K562 (cell line): ENCODE data around the gene LIMCH1. TPM values are rescaled to one million over a fixed set of nuclear protein-coding genes. Genes with fewer than 3 reads are reported as not detected.

Source experiments
- ATAC-seq: fragments of 200-7000 bp; cut with Tn5 transposase; 3 replicates; pipeline ENCODE4 v1.9.1; 2020; ENCODE audit warnings: moderate library complexity
- BruUV-seq: library from RNA; stranded (reverse); fragments of 400-500 nt; replicated peaks from 2 replicates; lab custom pipeline; 2021; lab: Mats Ljungman, UMichigan
- CTCF ChIA-PET: fragments of 300-600 bp; formaldehyde crosslinking; extraction: SDS; loops from one replicate; lab custom pipeline; 2021; ENCODE audit warnings: low intra/inter-chr PET ratio; lab: Yijun Ruan, JAX
- POLR2A ChIA-PET: fragments of 300-600, 350-650 bp; sonication (Branson Sonifier 250); formaldehyde crosslinking; extraction: SDS; loops from one replicate; lab custom pipeline; 2021; ENCODE audit warnings: antibody characterized with exemption, inconsistent platforms; lab: Yijun Ruan, JAX
- DNase-seq, 4 experiments: peaks; one replicate each; pipeline versions ENCODE4 v3.0.0 to v3.0.0-alpha.2; 2011 to 2018; ENCODE audit warnings: low spot score in 3 of 4, mixed read lengths in 3 of 4; ENCODE audit errors: extremely low read depth in 1 of 4
- FAIRE-seq: peaks from 2 replicates; lab custom pipeline; 2011; peaks lifted over from hg19 to GRCh38; lab: Jason Lieb, UNC
- H2AFZ ChIP-seq: 2 replicates; pipeline ENCODE4 v1.6.0; 2011; ENCODE audit warnings: low read depth, low read length, control low read depth, inconsistent platforms
- H3K27ac ChIP-seq: fragments of 200-600 bp; 3 replicates; pipeline ENCODE4 v1.8.0; 2011; ENCODE audit warnings: low read depth, mild to moderate bottlenecking, control low read depth, inconsistent platforms, low read length, moderate library complexity, mixed read lengths; ENCODE audit errors: extremely low read depth
- H3K27me3 ChIP-seq, 2 experiments: fragments of 300-600 bp in 1 of 2; 2 replicates in 1 of 2; 3 replicates in 1 of 2; pipeline versions ENCODE4 v1.6.0 to v1.8.0; 2011; ENCODE audit warnings: inconsistent platforms in 2 of 2, low read length in 2 of 2, mild to moderate bottlenecking in 1 of 2, mixed read lengths in 1 of 2, moderate library complexity in 1 of 2; ENCODE audit not compliant: control insufficient read depth in 2 of 2, insufficient read depth in 2 of 2
- H3K36me3 ChIP-seq: fragments of 300-600 bp; 3 replicates; pipeline ENCODE4 v1.8.0; 2011; ENCODE audit warnings: mild to moderate bottlenecking, low read length, inconsistent platforms; ENCODE audit not compliant: control insufficient read depth, insufficient read depth
- H3K4me1 ChIP-seq, 2 experiments: fragments of 200-600 bp in 1 of 2; replicated peaks in 1 of 2; 2 replicates in 1 of 2; 3 replicates in 1 of 2; pipeline versions ENCODE4 v1.5.1 to v1.8.0; 2011; ENCODE audit warnings: inconsistent platforms in 2 of 2, low read length in 2 of 2, mild to moderate bottlenecking in 1 of 2, mixed read lengths in 1 of 2, moderate library complexity in 1 of 2; ENCODE audit not compliant: control insufficient read depth in 2 of 2, insufficient read depth in 2 of 2
- H3K4me2 ChIP-seq: 2 replicates; pipeline ENCODE4 v1.6.1; 2011; ENCODE audit warnings: low read length, control low read depth, inconsistent platforms, mixed read lengths; ENCODE audit not compliant: insufficient read depth
- H3K4me3 ChIP-seq: fragments of 200-600 bp; sonication (generic), shearing (Covaris generic); 2 replicates; pipeline ENCODE4 v1.5.1; 2016; ENCODE audit warnings: control low read depth, inconsistent platforms
- H3K79me2 ChIP-seq: fragments of 200-600 bp; 3 replicates; pipeline ENCODE4 v1.8.0; 2011; ENCODE audit warnings: low read length, inconsistent platforms; ENCODE audit not compliant: control insufficient read depth, insufficient read depth
- H3K9ac ChIP-seq, 2 experiments: 2 replicates each; pipeline versions ENCODE4 v1.6.0 to v1.6.1; 2011; ENCODE audit warnings: low read depth in 2 of 2, low read length in 2 of 2, control low read depth in 1 of 2, inconsistent platforms in 1 of 2, mild to moderate bottlenecking in 1 of 2, mixed read lengths in 1 of 2; ENCODE audit not compliant: insufficient read depth in 1 of 2
- H3K9me1 ChIP-seq: one replicate; pipeline ENCODE4 v1.6.0; 2011; ENCODE audit warnings: inconsistent platforms, mild to moderate bottlenecking, low read length, moderate library complexity; ENCODE audit not compliant: control insufficient read depth, insufficient read depth
- H3K9me3 ChIP-seq: replicated peaks from 2 replicates; pipeline ENCODE4 v1.5.1; 2011; ENCODE audit warnings: low read depth, low read length, inconsistent platforms; ENCODE audit not compliant: control insufficient read depth, insufficient read depth
- H4K20me1 ChIP-seq: replicated peaks from 2 replicates; pipeline ENCODE4 v1.6.1; 2011; ENCODE audit warnings: low read length, inconsistent platforms, mixed read lengths; ENCODE audit not compliant: control insufficient read depth, insufficient read depth
- BRD4 ChIP-seq: fragments of 200-600 bp; sonication (generic); IDR thresholded peaks from 2 replicates; pipeline ENCODE4 v1.6.1; 2017; ENCODE audit warnings: inconsistent platforms
- CBX3 ChIP-seq, 2 experiments: IDR thresholded peaks; 1 replicate in 1 of 2; 2 replicates in 1 of 2; pipeline ENCODE4 v1.6.1; 2012; ENCODE audit warnings: inconsistent platforms in 2 of 2, low read length in 2 of 2, borderline replicate concordance in 1 of 2, control low read depth in 1 of 2
- CSDE1 ChIP-seq, 2 experiments: fragments of 450-650 bp; IDR thresholded peaks; 2 replicates each; pipeline ENCODE4 v1.6.1; 2016; ENCODE audit warnings: mild to moderate bottlenecking in 1 of 2
- KDM5B ChIP-seq: fragments of 200-600 bp; sonication (generic); IDR thresholded peaks from 2 replicates; pipeline ENCODE4 v1.6.1; 2012; ENCODE audit warnings: low read depth, mild to moderate bottlenecking, moderate library complexity, low read length, control low read depth, inconsistent platforms; ENCODE audit not compliant: insufficient replicate concordance
- NCOA2 ChIP-seq, 2 experiments: fragments of 450-650 bp; IDR thresholded peaks; 2 replicates each; pipeline ENCODE4 v1.6.1; 2018; ENCODE audit warnings: mild to moderate bottlenecking in 2 of 2, moderate library complexity in 1 of 2; ENCODE audit not compliant: partially characterized antibody in 2 of 2
- POLR3G ChIP-seq: IDR thresholded peaks from 2 replicates; pipeline ENCODE4 v1.6.1; 2011; ENCODE audit not compliant: insufficient read length, insufficient replicate concordance; ENCODE audit errors: extremely low read depth
- RBM17 ChIP-seq: fragments of 200-400 bp; formaldehyde crosslinking; IDR thresholded peaks from 2 replicates; pipeline ENCODE4 v1.6.1; 2017; ENCODE audit warnings: low read depth, mild to moderate bottlenecking, low read length, borderline replicate concordance
- TBL1XR1 ChIP-seq, 2 experiments: IDR thresholded peaks; 2 replicates each; pipeline ENCODE4 v1.6.1; 2012; ENCODE audit warnings: improper control_type of control experiment in 2 of 2, low read length in 2 of 2, mild to moderate bottlenecking in 1 of 2
- ZBTB43 ChIP-seq: sonication (generic); formaldehyde crosslinking; IDR thresholded peaks from 2 replicates; pipeline ENCODE4 v1.8.0; 2023; ENCODE audit warnings: mild to moderate bottlenecking, missing genetic modification reagents
- ZNF165 ChIP-seq: fragments of 250-450 bp; sonication (Bioruptor Pico); IDR thresholded peaks from 2 replicates; pipeline ENCODE4 v1.4.0; 2020; ENCODE audit warnings: borderline replicate concordance
- WGBS: fragments of 100-300 bp; shearing (Covaris generic); methylation state at CpG from one replicate; pipeline ENCODE4 v1.1.6; 2016; ENCODE audit warnings: low coverage, mixed read lengths; ENCODE audit not compliant: insufficient coverage; ENCODE audit errors: missing lambda C conversion rate; 5-methylcytosine and 5-hydroxymethylcytosine counted together
- in situ Hi-C: fragments of 300-500 bp; cut with MboI; formaldehyde crosslinking; loops from 4 replicates; pipeline ENCODE4 v1.15.0; 2018; ENCODE audit warnings: inconsistent platforms, mixed read lengths
- intact Hi-C: fragments of 100-400 bp; cut with micrococcal nuclease; formaldehyde crosslinking; loops from 2 replicates; pipeline ENCODE4 v1.14.2; 2022
- polyA plus RNA-seq, 8 experiments: library from polyadenylated mRNA; depleted of rRNA in 4 of 8; stranded (reverse) in 5 of 8; unstranded in 3 of 8; fragments of >200 nt; fragmentation: Nextera tagmentation in 2 of 8; fragmentation: Illumina TruSeq in 1 of 8; extraction: Ambion mirVana in 2 of 8; extraction: Trizol in 1 of 8; gene quantifications; 2 replicates each; pipeline versions ENCODE4 v1.2.1 to v1.2.3, GENCODE V29; 2011 to 2014; ENCODE audit warnings: inconsistent platforms in 1 of 8, missing spikeins in 1 of 8
- total RNA-seq, 7 experiments: library from RNA; depleted of rRNA in 6 of 7; stranded (reverse); fragments of >200 nt in 6 of 7; fragmentation: Illumina TruSeq in 2 of 7; extraction: Trizol in 2 of 7; gene quantifications; 2 replicates each; pipeline versions ENCODE4 v1.2.1 to v1.2.3, GENCODE V29; 2011 to 2021; ENCODE audit warnings: low replicate concordance in 1 of 7
- TF ChIP-seq, protein P1 (sequence below): fragments of 200-600 bp; sonication (generic); IDR thresholded peaks from one replicate; pipeline ENCODE4 v1.6.1; 2012; ENCODE audit warnings: mild to moderate bottlenecking, low read depth, low read length, inconsistent platforms

The LIMCH1 gene
- total and polyA plus RNA-seq, 9 of the 15 experiments (the other 6 are each of a cell fraction or from before 2014, with no cell fraction given): 0.35 TPM; not detected in 8

DNA sequence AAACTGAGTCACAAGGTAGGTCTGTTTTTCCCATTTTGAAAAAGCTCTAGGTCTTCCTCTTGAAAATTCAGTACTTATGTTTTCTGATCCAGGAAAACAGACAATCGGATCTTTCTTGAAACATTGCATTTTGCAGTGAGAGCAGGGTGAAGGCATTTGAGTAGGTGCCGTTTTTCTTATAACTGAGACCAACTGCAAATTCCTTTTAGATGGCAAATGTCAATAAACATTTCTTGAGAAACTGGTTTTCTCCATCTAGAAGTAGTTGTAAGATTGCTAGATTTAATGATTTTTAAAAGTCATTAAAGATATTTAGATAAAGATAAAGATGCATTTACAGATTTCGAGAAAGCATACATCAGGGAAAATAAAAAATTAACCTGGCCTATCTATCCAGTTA, 118.1 kb downstream of the LIMCH1 start:
- FAIRE-seq: no peak
- Histone ChIP-seq H3K4me1 (no peaks in the 10 kb centered on the region), H3K27me3 (peaks cover 0 to 6% of the 10 kb centered on the region in 2 experiments; a peak in 3 of 5 replicates), H3K9ac (no peak overlapping the region), H3K4me2 (no peak overlapping the region), H3K79me2 (no peaks in the 10 kb centered on the region), H3K9me1 (no peaks in the 10 kb centered on the region), H2AFZ (no peak overlapping the region), H3K36me3 (no peaks in the 10 kb centered on the region), H4K20me1 (no peaks in the 10 kb centered on the region), H3K27ac (no peak overlapping the region), H3K4me3 (no peak overlapping the region), H3K9me3 (no peaks in the 10 kb centered on the region)
- ChIA-PET POLR2A (no interaction called here), CTCF (no interaction called here)
- WGBS: 0% methylated on average over 3 of the region's 3 CpGs
- no peak for DNase-seq
- BruUV-seq: no TSS peak
- no peak for ATAC-seq
- in situ Hi-C loops (loop anchor here (10.0 kb wide), 1 partner anchor 371 kb away; no protein-coding TSS in a partner anchor), intact Hi-C loops (no loop called here)
- no peak for TF ChIP-seq RBM17
- no peak for TF ChIP-seq ZNF165 (CRISPR knock-in tag)
- TF ChIP-seq ZBTB43 (CRISPR knock-in tag): no peak
- TF ChIP-seq NCOA2 (IDR thresholded peaks at IDR 0.05; ENCODE audit: partially characterized antibody in 2 of 2): no peak
- no peak for TF ChIP-seq BRD4
- TF ChIP-seq, protein P1, sequence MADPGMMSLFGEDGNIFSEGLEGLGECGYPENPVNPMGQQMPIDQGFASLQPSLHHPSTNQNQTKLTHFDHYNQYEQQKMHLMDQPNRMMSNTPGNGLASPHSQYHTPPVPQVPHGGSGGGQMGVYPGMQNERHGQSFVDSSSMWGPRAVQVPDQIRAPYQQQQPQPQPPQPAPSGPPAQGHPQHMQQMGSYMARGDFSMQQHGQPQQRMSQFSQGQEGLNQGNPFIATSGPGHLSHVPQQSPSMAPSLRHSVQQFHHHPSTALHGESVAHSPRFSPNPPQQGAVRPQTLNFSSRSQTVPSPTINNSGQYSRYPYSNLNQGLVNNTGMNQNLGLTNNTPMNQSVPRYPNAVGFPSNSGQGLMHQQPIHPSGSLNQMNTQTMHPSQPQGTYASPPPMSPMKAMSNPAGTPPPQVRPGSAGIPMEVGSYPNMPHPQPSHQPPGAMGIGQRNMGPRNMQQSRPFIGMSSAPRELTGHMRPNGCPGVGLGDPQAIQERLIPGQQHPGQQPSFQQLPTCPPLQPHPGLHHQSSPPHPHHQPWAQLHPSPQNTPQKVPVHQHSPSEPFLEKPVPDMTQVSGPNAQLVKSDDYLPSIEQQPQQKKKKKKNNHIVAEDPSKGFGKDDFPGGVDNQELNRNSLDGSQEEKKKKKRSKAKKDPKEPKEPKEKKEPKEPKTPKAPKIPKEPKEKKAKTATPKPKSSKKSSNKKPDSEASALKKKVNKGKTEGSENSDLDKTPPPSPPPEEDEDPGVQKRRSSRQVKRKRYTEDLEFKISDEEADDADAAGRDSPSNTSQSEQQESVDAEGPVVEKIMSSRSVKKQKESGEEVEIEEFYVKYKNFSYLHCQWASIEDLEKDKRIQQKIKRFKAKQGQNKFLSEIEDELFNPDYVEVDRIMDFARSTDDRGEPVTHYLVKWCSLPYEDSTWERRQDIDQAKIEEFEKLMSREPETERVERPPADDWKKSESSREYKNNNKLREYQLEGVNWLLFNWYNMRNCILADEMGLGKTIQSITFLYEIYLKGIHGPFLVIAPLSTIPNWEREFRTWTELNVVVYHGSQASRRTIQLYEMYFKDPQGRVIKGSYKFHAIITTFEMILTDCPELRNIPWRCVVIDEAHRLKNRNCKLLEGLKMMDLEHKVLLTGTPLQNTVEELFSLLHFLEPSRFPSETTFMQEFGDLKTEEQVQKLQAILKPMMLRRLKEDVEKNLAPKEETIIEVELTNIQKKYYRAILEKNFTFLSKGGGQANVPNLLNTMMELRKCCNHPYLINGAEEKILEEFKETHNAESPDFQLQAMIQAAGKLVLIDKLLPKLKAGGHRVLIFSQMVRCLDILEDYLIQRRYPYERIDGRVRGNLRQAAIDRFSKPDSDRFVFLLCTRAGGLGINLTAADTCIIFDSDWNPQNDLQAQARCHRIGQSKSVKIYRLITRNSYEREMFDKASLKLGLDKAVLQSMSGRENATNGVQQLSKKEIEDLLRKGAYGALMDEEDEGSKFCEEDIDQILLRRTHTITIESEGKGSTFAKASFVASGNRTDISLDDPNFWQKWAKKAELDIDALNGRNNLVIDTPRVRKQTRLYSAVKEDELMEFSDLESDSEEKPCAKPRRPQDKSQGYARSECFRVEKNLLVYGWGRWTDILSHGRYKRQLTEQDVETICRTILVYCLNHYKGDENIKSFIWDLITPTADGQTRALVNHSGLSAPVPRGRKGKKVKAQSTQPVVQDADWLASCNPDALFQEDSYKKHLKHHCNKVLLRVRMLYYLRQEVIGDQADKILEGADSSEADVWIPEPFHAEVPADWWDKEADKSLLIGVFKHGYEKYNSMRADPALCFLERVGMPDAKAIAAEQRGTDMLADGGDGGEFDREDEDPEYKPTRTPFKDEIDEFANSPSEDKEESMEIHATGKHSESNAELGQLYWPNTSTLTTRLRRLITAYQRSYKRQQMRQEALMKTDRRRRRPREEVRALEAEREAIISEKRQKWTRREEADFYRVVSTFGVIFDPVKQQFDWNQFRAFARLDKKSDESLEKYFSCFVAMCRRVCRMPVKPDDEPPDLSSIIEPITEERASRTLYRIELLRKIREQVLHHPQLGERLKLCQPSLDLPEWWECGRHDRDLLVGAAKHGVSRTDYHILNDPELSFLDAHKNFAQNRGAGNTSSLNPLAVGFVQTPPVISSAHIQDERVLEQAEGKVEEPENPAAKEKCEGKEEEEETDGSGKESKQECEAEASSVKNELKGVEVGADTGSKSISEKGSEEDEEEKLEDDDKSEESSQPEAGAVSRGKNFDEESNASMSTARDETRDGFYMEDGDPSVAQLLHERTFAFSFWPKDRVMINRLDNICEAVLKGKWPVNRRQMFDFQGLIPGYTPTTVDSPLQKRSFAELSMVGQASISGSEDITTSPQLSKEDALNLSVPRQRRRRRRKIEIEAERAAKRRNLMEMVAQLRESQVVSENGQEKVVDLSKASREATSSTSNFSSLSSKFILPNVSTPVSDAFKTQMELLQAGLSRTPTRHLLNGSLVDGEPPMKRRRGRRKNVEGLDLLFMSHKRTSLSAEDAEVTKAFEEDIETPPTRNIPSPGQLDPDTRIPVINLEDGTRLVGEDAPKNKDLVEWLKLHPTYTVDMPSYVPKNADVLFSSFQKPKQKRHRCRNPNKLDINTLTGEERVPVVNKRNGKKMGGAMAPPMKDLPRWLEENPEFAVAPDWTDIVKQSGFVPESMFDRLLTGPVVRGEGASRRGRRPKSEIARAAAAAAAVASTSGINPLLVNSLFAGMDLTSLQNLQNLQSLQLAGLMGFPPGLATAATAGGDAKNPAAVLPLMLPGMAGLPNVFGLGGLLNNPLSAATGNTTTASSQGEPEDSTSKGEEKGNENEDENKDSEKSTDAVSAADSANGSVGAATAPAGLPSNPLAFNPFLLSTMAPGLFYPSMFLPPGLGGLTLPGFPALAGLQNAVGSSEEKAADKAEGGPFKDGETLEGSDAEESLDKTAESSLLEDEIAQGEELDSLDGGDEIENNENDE: no peak
- no peak for TF ChIP-seq CSDE1 (IDR thresholded peaks at IDR 0.05)
- no peak for TF ChIP-seq CBX3 (IDR thresholded peaks at IDR 0.05; ENCODE audit: borderline replicate concordance in 1 of 2, low read length in 2 of 2)
- no peak for TF ChIP-seq KDM5B
- TF ChIP-seq POLR3G: no peak
- TF ChIP-seq TBL1XR1 (IDR thresholded peaks at IDR 0.05; ENCODE audit: low read length in 2 of 2): no peak
